Left ventricle myocardium superior (tissue), 1 donor: ENCODE measurements around the gene ARPP21. TPM values are rescaled to one million over a fixed set of nuclear protein-coding genes. Genes with fewer than 3 reads are reported as not detected.
"Not testable (repeated sequence)": the region's sequence is repeated elsewhere in the genome, so short reads cannot be mapped to it uniquely, and the experiment has no call there.

Experiments used
- ATAC-seq: fragments of 200-7000 bp; cut with Tn5 transposase; one replicate; pipeline ENCODE4 v1.9.1; 2020; ENCODE audit warnings: mild to moderate bottlenecking, moderate library complexity
- DNase-seq: peaks from one replicate; pipeline ENCODE4 v3.0.0-alpha.2; 2020
- intact Hi-C: fragments of 100-400 bp; cut with micrococcal nuclease; formaldehyde crosslinking; loops from one replicate; pipeline ENCODE4 v1.11.0; 2022
- long read RNA-seq: library from polyadenylated mRNA; unstranded; transcript quantifications from one replicate; pipeline ENCODE4 v2.0.0, GENCODE V29; 2021
- total RNA-seq: library from RNA; stranded (reverse); fragmentation: NEBNext Ultra II Directional; extraction: Animal tissue kit (Norgen Biotek cat#: 25700); gene quantifications from one replicate; pipeline ENCODE4 v1.2.1, GENCODE V29; 2021
- donor health status: DM: no; HTN: yes; CAD: no; lungs with severe emphysema.

ARPP21 gene
- total RNA-seq: not detected
- long read RNA-seq: 0 reads

- ATAC-seq (peak; percentile 43), DNase-seq (no peak)
- intact Hi-C loops: no loop called here
These were observed at the start of gene ARPP21 for GRCh38 chr3:35639254-35640186. Gene ARPP21, plus strand, starts transcription at chr3:35639525. Its CDS starts 42,227 bp downstream, at chr3:35681752.

GRCh38 chr3:35592589-35593295 lies 46.6 kb upstream of the ARPP21 start:
- intact Hi-C loops: no loop called here
- DNase-seq: no peak
- no peak for ATAC-seq

GRCh38 chr3:35594739-35595138 lies 44.6 kb upstream of the ARPP21 start:
- ATAC-seq (no peak), DNase-seq (no peak)
- intact Hi-C loops: no loop called here

GRCh38 chr3:35596335-35596995 lies 42.9 kb upstream of the ARPP21 start:
- ATAC-seq (no peak), DNase-seq (no peak)
- intact Hi-C loops: no loop called here

GRCh38 chr3:35597490-35597889 lies 41.8 kb upstream of the ARPP21 start:
- intact Hi-C loops: no loop called here
- no peak for DNase-seq
- ATAC-seq: no peak

GRCh38 chr3:35598804-35599203 lies 40.5 kb upstream of the ARPP21 start:
- no peak for ATAC-seq
- intact Hi-C loops: no loop called here
- no peak for DNase-seq

- no peak for DNase-seq
- intact Hi-C loops: no loop called here
- no peak for ATAC-seq
These were observed 37.4 kb upstream of the ARPP21 start for GRCh38 chr3:35601959-35602358.

- DNase-seq (no peak), ATAC-seq (no peak)
- intact Hi-C loops: no loop called here
These were observed 36.9 kb upstream of the ARPP21 start for GRCh38 chr3:35602395-35602936.

GRCh38 chr3:35616346-35616745 lies 23.0 kb upstream of the ARPP21 start:
- no peak for DNase-seq
- no peak for ATAC-seq
- intact Hi-C loops: no loop called here

GRCh38 chr3:35617370-35617769 lies 22.0 kb upstream of the ARPP21 start:
- intact Hi-C loops: no loop called here
- ATAC-seq (no peak), DNase-seq (no peak)

- intact Hi-C loops, DNase-seq, ATAC-seq: not testable (repeated sequence)
These were observed 19.1 kb upstream of the ARPP21 start for GRCh38 chr3:35620238-35620637.

- no peak for DNase-seq
- intact Hi-C loops: no loop called here
- no peak for ATAC-seq
These were observed 14.6 kb upstream of the ARPP21 start for GRCh38 chr3:35624698-35625097.

GRCh38 chr3:35633332-35634124 lies 5.8 kb upstream of the ARPP21 start:
- no peak for DNase-seq
- intact Hi-C loops: no loop called here
- no peak for ATAC-seq

- ATAC-seq: no peak
- no peak for DNase-seq
- intact Hi-C loops: no loop called here
These were observed 3.9 kb upstream of the ARPP21 start for GRCh38 chr3:35635407-35635806.

- ATAC-seq: no peak
- intact Hi-C loops: no loop called here
These were observed 3.2 kb upstream of the ARPP21 start for GRCh38 chr3:35635926-35636683.

GRCh38 chr3:35638251-35638979 lies 910 bp upstream of the ARPP21 start:
- ATAC-seq (no peak), DNase-seq (no peak)
- intact Hi-C loops: no loop called here

More at GRCh38 chr3:35635926-35636683, 3.2 kb upstream of the ARPP21 start:
- DNase-seq: no peak

GRCh38 chr3:35638980-35639253 lies 408 bp upstream of the ARPP21 start:
- DNase-seq (no peak), ATAC-seq (no peak)
- intact Hi-C loops: no loop called here
